Measurements from ENCODE around the gene INPPL1.

Gene INPPL1

DNA sequence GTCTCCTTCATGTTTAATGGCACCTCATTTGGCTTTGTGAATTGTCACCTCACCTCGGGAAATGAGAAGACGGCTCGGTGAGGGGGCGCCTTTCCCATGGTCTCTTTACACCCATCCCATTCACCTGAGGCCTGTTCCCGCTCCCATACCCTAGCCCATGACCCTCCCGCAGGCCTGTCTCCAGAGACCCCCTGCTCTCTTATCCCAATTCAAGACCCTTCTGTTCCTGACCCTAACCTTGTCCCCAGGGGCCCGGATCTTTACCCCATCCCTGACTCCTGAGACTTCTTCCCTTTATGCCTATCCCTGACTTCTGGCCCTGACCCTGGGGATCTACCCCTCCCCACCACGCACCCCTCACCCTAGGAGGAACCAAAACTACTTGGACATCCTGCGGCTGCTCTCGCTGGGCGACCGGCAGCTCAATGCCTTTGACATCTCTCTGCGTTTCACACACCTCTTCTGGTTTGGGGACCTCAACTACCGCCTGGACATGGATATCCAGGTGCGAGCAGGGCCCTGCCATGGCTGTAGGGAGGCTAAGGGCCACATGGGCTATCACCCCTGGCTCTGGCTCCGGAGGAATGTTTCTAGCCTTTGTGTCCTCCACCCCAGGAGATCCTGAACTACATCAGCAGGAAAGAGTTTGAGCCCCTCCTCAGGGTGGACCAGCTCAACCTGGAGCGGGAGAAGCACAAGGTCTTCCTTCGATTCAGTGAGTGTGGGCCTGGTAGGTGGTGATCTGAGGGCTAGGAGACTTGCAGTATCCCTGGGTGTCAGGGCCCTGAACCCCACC is 7.9 kb downstream of the INPPL1 start:
- no peak for DNase-seq (ENCODE audit: low read depth in 2 of 2)

DNA sequence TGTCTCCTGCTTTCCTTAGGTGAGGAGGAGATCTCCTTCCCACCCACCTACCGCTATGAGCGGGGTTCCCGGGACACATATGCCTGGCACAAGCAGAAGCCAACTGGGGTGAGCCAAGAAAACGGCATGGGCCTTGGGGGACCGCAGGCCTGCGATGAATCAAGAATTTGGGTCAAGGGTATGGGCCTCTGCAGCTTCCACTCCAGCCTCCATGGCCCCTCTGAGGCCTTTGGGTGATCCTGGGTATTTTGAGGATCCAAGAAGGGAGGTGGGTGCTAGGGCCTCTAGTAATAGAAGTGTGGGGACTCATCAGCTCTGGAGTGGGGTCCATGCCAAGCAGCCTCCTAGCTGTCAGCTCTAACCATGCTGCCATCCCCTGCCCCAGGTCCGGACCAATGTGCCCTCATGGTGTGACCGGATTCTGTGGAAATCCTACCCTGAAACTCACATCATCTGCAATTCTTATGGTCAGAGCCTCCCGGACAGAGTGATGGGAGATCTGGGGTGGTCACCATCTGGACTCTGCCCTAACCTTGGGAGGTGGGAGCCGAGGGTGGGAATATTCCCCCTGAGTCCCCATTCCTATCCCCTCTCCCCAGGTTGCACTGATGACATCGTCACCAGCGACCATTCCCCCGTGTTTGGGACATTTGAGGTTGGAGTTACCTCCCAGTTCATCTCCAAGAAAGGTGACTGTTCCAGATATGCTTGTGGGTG is 8.6 kb downstream of the INPPL1 start:
- no peak for DNase-seq (ENCODE audit: low read depth in 2 of 2)

DNA sequence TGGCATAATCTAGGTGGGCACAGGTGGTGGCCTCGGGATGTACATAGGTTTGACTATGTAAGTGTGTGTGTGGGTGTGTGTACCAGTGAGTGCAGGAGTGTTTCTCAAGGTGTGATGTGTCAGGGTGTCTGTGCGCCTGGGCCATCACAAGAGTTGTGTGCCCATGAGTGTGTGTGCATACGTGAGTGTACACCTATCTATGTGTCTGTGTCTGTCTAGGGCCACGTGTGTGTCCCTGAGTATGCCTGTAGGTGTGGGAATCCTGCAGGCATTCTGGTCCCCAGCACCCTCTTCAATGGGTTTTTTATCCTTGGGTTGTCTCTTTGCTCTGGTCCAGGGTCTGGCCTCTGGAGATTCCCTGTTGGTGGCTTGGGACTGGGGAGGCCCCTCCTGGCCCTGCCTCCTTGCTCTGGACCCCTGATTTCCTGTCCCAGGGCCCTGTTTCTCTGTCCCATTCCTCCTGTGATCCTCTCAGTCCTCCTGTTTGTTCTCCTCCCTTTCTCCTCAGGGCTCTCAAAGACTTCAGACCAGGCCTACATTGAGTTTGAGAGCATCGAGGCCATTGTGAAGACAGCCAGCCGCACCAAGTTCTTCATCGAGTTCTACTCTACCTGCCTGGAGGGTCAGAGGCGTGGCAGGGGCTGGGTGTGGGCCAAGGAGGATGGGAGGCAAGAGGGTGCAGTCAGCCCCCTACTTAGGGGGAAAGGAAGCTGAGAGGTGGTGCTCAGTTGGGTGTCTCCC is 9.4 kb downstream of the INPPL1 start:
- DNase-seq (ENCODE audit: low read depth in 2 of 2): no peak

DNA sequence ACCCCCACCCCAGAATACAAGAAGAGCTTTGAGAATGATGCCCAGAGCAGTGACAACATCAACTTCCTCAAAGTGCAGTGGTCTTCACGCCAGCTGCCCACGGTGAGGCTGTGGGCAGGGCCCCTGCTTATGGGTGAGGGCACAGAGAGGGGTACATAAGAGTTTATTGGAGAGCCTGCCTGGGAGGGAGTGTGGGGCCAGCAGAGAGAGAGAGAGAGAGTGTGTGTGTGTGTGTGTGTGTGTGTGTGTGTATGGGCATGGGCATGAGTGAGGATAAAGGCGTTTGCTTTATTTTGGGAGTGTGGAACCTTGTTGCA is 9.9 kb downstream of the INPPL1 start:
- no peak for DNase-seq (ENCODE audit: low read depth in 2 of 2)

DNA sequence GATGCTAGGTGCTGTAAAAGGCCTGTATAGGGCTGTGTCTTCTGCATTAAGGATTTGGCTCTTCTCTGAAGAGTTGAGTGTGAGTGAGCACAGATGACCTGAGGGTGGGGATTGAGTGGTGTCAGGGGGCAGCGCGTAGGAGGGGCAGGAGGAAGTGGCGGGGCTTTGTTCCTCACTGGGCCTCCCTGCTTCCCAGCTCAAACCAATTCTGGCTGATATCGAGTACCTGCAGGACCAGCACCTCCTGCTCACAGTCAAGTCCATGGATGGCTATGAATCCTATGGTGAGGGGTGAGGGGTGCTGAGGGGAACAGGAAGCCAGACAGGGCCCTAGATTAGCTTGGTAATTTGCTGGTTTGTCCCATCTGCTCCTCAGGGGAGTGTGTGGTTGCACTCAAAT is 10.4 kb downstream of the INPPL1 start:
- DNase-seq (ENCODE audit: low read depth in 2 of 2): no peak

DNA sequence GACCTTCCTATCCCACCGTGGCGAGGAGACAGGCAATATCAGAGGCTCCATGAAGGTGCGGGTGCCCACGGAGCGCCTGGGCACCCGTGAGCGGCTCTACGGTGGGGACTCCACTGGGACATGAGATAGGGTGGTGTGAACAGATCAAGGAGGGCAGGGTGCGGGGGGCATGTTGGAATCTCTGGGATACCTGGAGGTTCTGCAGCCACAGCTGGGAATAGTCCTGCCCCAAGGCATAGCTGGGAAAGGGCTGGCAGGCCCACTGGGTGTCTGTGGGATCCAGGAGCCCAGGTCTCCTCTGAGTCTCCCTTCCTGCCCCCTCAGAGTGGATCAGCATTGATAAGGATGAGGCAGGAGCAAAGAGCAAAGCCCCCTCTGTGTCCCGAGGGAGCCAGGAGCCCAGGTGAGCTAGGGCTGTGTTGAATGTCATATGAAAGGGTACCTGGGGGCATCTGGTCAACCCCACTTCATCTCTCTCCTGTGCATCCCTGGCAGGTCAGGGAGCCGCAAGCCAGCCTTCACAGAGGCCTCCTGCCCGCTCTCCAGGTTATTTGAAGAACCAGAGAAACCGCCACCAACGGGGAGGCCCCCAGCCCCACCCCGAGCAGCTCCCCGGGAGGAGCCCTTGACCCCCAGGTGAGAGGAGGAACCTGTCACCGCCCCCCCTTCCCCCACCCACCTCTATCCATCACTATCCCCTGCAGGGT is 10.9 kb downstream of the INPPL1 start:
- no peak for DNase-seq (ENCODE audit: low read depth in 2 of 2)

DNA sequence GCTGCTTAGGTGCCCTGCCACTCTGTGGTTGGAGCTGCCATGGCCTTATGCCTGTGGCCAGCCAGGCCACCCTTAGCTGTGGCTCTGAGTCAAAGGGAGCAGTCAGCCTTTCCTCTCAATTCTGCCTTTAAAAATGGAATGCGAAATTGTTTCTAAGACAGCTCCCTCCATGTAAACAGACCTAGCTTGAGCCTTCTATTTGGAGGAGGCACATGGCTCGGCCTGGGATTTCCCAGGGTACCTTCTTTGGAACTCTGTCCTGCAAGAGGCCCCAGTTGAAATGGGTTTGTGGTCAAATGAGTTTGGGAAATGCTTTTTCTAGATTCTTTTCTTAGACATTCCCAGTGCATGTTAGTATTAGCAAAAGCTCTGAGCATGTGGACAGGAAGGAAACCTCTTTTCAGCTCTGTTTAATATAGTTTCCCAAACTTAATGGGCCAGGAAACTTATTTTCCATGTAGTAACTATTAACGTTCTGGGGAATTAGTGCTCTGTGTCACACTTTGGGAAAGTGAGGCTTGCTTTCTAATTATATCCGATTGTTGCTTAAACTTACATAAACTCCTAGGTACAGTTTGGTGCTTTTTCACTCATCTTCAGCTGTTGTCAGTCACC is 11.6 kb downstream of the INPPL1 start:
- DNase-seq (ENCODE audit: low read depth in 2 of 2): no peak

DNA sequence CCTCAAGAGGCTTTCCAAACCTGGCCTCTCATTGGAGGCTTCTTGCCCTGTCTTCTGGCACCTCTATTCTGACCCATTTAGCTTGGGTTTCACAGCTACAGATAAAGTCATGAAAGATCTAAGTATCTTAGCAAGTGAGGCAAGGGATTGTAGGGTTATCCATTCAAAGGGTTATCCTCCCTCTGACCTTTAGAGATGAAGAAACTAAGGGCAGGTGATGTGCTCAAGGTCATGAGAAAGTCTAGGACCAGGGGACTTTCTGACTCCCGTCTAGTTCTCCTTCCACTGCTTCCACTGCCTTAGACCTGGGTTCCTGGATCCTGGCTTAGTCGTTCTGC is 12.2 kb downstream of the INPPL1 start:
- no peak for DNase-seq (ENCODE audit: low read depth in 2 of 2)

DNA sequence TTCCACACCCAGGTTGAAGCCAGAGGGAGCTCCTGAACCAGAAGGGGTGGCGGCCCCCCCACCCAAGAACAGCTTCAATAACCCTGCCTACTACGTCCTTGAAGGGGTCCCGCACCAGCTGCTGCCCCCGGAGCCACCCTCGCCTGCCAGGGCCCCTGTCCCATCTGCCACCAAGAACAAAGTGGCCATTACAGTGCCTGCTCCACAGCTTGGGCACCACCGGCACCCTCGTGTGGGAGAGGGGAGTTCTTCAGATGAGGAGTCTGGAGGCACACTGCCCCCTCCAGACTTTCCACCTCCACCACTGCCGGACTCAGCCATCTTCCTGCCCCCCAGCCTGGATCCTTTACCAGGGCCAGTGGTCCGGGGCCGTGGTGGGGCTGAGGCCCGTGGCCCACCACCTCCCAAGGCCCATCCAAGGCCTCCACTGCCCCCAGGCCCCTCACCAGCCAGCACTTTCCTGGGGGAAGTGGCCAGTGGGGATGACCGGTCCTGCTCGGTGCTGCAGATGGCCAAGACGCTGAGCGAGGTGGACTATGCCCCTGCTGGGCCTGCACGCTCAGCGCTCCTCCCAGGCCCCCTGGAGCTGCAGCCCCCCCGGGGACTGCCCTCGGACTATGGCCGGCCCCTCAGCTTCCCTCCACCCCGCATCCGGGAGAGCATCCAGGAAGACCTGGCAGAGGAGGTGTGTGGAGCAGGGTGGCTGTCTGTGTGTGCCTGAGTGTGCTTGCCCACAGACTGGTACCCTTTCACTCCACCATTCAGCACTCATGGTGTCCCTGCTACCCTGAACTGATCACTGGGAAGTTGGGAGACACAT is 12.8 kb downstream of the INPPL1 start:
- no peak for DNase-seq (ENCODE audit: low read depth in 2 of 2)

DNA sequence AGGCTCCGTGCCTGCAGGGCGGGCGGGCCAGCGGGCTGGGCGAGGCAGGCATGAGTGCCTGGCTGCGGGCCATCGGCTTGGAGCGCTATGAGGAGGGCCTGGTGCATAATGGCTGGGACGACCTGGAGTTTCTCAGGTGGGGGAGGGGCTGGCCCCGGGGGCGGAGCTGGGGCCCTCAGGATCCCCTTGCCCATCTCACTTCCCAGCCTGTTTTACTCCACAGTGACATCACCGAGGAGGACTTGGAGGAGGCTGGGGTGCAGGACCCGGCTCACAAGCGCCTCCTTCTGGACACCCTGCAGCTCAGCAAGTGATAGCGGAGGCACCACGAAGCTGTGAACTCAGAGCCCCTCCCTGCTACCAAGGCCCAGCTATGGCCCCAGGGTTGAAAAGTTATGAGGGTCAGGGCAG is 13.5 kb downstream of the INPPL1 start:
- DNase-seq (ENCODE audit: low read depth in 2 of 2): peak in 1 of 2 experiments; percentile 37

DNA sequence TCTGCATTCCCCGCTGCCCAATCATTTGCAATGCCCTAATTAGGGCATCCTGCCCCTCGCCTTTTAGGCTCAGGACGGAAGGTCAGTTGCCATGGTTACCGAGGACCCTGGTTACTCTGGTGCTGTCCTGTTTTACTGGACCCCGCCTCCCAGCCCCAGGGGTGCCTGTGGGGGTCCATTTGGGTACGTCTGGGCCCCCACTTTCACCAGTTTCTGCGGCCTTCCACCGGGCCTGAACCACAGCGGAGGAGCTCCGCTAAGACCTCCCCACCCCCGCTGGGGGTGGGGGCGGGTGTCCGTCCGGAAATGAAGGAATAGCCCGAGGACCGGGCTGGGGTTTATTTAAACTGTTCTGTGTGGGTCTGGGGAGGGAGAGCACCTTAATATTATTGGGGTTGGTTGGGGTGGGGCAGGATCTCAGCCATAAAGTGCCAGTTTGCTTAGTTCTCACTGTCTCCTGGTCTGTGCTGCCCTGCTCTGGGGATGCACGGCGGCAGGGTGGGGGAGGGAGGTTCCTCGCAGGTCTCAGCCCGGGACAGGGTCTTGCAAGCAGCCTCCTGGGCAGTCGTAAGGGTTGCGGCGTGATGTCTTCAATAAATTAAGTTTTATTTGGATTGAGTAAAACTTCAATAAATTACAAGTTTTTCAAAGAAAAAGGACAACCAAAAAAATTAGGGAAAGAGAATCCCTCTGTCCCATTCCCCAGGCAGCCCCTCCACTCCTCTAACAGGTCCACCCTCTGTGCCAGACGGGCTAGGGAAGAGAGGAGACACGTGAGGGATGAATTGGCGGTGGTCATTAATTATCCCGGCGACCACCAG is 14.1 kb downstream of the INPPL1 start:
- no peak for DNase-seq (ENCODE audit: low read depth in 2 of 2)

DNA sequence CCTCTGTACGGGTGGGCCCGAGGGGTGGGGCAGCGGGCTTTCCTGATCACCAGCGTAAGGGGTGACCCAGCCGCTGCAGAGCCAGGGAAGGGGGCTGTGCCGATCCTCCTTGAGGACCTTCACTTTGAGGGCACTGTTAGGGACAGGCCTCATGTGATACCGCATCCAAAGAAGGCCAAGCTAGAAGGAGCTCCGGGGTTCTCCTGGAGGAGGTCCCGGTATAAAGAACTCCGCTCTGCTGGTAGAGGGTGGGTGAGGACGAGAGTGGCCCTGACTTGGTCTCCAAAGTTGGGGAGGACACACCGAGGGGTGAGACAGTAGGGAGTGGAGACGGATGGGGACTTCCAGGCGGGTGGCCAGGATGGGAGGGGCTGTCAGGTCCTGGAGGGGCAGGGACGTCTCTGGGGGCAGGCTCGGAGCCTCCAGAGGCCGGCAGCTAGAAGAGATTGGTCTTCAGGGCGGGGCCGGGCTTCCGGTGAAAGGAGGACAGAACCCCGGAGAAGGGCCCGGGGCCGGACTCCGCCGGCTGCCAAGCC is 14.8 kb downstream of the INPPL1 start:
- DNase-seq (ENCODE audit: low read depth in 2 of 2): no peak

DNA sequence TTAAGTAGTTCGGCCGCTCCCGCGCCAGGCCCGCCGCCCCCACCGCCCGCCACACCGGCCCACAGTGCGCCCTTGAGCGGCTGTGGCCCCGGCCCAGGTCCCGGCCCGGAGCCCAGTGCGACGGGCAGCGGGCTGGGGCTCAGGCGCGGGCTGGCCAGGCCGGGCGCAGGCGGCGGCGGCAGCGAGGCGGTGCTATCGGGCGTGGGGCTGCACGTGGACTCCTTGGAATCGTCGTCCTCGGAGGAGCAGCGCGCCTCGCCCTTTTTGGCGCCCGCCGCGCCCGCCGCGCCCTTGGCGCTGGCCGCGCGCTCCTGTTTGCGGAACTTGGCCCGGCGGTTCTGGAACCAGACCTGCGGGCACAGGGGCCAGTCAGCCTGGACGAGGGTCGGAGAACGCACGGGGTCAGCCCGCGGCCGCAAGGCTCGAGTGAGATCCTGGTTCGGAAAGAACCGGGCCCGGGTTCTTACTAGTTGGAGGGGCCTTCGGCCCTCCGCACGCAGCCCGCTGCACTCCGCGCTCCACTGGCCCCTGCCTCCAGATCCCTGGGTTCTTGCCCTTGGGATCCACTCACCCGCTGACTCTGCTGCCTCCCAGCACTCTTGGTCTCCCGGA is 15.4 kb downstream of the INPPL1 start:
- DNase-seq (ENCODE audit: low read depth in 2 of 2): no peak

DNA sequence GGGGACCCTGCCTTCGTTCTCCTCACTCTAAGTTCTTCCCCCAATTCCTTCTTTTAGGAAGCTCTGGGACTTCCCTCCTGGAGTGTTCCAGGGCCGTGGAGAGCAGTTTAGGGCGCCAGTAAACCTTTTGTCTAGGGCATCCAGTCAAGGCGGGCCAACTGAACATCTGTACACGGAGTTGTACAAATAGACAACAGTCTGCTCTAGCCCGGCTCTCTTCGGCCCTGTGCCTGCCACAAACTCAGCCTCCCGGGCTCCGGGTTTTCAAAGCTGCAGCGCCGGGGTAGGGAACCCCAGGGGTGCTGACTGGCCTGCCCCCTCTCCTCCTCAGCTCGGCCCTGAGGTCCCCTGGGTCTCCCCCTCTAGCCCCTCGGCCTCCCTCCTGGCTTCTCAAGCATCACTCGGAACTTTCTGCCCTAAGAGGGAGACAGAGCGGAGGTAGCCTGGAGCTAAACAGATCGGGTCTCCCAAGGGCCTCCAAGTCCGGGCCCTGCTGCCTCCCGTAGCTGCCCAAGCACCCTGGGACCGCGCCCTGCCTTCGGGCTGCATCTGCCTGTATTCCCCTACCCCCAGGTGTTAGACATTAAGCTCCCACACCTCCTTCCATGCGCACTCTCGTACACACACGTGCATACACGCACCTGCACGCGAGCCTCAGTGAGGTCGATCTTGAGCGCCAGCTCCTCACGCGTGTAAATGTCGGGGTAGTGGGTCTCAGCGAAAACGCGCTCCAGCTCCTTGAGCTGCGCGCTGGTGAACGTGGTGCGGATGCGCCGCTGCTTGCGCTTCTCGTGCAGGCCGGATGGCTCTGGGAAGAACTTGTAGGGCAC is 16.1 kb downstream of the INPPL1 start:
- no peak for DNase-seq (ENCODE audit: low read depth in 2 of 2)

DNA sequence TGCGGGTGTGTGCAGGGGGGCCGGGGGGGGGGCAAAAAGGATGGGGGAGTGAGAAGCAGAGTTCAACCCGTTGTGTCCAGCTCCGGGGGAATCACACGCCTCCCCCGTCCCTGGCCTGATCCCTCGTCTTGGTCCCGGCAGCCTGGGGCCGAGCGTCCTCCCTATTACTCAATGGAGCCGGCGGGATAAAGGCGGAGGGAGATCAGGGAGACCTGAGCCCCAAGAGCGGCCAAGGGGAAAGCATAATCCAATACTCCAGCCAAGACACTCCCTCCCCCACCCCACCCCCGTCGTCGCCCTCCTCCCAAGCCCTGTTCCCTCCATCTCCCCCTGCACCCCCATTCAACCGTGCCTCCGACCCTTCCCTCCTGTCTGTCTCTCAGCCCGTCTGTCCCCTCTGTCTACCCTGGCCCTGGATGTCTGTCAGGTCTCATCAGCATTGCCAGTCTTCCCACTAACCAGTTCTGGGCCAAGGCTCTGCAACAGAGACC is 16.8 kb downstream of the INPPL1 start:
- no peak for DNase-seq (ENCODE audit: low read depth in 2 of 2)

DNA sequence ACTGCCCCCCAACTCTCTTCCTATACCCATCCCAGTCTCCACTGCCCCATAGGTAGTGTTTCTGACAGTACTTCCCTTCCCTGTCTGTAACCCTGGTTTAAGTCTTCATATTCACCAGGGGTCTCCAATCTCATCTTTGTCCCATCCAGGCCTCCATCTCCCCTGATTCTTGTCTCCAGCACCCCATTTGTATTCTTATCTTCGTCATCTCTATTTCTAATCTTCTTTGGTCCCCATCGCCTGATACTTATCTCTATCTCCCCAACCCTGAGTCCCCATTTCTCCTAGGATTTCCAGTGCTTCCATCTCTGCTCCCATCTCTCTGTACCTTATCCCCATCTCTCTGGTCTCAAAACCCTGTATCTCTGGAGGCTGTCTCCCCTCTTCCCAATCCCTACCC is 17.6 kb downstream of the INPPL1 start:
- DNase-seq (ENCODE audit: low read depth in 2 of 2): no peak

DNA sequence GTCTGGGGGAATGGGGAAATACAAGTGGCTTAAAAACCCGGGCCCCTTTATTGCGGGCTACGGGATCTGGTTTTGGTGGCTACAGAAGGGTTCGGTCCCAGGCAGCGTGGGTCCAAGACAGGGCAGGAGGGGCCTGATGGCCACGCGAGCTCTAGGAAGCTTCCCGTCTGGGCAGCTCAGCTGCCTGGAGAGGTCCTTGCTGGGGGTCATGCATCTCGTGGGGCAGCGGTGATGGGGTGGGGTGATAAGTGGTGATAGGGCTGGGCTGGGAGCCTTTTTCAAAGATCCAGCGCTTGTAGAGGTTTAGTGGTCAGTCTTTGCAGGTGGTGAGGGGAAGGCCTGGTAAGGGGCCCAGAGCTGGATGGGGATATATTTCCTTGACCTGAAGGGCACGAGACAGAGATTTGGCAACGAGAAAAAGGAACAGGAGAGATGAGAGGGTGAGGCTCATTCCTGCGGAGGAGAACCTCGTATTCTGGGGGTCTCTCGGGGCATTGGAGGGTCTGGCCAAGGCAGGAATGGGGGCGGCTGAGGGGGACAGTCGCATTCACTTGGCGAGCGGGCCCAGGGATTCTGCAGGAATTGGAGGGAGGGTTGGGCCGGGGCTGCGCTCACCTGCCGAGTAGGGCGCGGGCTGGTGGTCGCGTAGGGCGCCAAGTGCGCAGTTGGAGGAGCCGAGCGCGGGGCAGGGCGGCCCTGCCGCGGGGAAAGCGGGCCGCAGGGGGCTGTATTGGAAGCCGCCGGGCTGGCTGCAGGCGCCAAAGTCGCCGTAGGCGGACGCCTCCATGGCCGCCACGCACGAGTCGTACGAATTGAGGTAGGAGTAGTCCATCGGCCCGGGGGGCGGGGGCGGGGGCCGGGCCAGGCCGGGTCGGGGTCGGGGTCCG is 18.8 kb downstream of the INPPL1 start:
- DNase-seq (ENCODE audit: low read depth in 2 of 2): no peak

DNA sequence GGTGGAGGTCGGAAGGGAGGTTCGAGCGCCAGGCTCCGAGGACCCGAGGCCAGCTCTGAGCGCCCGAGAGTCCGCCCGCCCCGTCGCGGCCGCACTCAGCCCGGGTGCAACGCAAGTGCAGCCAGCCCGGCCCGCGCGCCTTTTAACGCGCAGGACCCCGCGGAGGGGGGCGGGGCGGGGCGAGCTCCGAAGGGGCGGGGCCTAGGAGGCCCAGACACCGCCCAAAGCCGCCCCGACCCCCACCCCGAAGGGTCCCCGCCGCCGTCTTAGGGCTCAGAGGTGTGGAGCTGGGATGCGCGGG is 19.4 kb downstream of the INPPL1 start, which contains the start of gene PHOX2A:
TSS of gene PHOX2A (minus strand) at position 117 of the 301 bp plus-strand sequence. CDS start 172 bp downstream, outside the sequence.
- DNase-seq (ENCODE audit: low read depth in 2 of 2): no peak
